HL-60/S4 treated with retinoic acid at 250 ng/mL for 4 days and 3 days (cell line): Measurements from ENCODE around the gene ZNF366.

Experiments used
- in situ Hi-C: fragments of 300-500 bp; cut with MboI; formaldehyde crosslinking; loops from 2 replicates; pipeline ENCODE4 v1.7.0; 2022; ENCODE audit warnings: low sequenced_read_pairs

ZNF366 gene

DNA sequence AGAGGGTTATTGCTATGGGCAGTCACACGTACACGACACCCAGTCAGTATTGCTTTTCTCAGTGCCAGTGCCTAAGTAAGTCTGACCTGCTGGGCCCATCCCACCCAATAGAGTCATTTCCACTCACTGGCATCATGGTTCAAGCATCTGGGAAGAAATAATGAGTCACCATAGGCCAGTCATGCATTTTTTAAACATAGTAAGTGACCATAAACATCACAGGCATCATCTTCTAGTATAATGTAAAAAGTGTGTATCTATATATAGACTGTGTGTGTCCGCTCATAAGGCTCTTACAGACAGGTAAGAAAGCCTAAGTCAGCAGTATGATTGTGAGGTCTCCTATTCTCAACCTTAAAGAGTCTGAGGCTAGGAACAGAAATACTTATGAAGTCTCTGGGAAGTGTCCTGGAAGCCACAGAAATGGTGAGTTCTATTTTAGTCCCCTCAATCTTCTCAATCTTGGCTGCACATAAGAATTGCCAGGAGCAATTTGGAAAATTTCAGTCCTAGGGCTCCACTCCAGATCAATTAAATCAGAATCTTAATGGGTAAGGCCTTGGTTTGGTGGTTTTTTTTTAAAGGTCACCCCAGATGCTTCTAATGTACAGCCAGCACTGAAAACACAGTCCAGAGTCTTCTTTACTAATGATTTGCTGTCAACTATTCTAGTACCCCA lies 65.2 kb downstream of the ZNF366 start:
- in situ Hi-C loops = no loop called here

DNA sequence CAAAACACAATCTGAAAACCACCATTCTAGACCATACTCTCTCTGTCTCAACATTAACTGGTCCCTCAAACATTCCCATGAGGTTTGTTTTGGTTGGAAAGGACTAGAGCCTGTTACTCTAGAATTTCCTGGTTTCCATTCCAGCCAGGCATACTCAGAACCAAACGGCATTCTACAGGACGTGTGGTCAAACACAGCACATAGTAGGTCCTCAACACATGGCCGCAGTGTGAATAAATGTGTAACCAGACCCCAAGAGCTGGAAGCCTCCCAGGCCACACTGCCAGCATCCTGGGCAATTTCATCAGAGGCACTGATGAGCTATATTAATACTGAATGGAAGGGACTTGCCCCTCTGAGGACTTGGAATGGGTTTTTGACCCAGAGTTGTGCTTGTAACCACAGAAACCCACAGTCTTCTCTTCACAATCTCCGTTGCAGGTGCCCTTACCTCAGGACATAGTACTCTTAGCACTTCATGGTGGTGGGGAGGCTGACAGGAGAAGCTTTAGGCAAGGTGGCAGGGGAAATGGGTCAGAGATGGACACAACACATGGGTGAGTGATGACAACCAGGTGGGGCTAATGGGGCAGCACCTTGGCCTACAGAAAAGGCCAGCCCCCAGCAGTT lies 66.0 kb downstream of the ZNF366 start:
- in situ Hi-C loops = no loop called here

GRCh38 chr5:72440207-72440638 lies 67.0 kb downstream of the ZNF366 start:
- in situ Hi-C loops = no loop called here

- in situ Hi-C loops = no loop called here
Measured at GRCh38 chr5:72439192-72439591, 68.0 kb downstream of the ZNF366 start.

DNA sequence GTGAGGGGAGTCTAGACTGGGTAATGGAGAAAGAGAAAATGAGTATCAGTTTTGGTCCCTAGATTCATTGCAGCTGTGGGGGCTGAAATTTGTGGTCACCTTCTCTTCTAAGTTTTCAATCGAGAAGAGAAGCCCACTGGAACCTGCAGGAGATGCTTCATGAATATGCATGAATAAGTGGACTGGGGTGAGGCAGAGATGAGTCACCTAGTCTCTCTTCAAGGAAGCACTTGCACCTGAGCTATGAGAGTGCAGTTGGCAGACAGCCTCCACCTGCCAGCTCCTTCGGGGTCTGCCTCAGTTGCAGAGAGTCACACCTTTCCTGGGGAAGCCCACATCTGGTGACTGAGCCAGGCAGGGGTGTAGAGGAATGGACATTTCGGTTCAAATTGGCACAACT lies 69.1 kb downstream of the ZNF366 start:
- in situ Hi-C loops = no loop called here

- in situ Hi-C loops = no loop called here
Measured at GRCh38 chr5:72436796-72437471, 70.3 kb downstream of the ZNF366 start.

GRCh38 chr5:72434781-72435437 lies 72.3 kb downstream of the ZNF366 start:
- in situ Hi-C loops = no loop called here

- in situ Hi-C loops = no loop called here
Measured at GRCh38 chr5:72434056-72434780, 73.0 kb downstream of the ZNF366 start.

DNA sequence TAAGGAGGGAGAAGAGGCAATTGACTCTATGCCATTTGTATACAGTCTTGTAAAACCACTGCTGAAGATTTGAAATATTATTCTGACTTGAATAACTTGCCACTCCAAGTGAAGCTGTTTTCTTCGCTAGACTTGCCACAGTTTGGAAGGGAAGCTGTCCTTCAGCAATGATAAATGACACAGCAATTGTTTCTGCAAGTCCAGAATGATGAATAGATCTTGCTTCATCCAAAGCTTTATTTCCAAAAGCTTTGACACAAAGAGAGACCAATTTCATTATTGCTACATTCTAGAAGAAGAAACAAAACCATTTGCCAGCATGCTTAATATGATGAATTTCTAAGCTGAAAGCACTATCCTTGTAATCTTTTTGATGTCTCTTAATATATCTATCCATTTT lies 73.7 kb downstream of the ZNF366 start:
- in situ Hi-C loops = no loop called here

- in situ Hi-C loops = no loop called here
Measured at GRCh38 chr5:72428669-72429068, 78.5 kb downstream of the ZNF366 start.

- in situ Hi-C loops = no loop called here
Measured at GRCh38 chr5:72427488-72428437, 79.4 kb downstream of the ZNF366 start.

DNA sequence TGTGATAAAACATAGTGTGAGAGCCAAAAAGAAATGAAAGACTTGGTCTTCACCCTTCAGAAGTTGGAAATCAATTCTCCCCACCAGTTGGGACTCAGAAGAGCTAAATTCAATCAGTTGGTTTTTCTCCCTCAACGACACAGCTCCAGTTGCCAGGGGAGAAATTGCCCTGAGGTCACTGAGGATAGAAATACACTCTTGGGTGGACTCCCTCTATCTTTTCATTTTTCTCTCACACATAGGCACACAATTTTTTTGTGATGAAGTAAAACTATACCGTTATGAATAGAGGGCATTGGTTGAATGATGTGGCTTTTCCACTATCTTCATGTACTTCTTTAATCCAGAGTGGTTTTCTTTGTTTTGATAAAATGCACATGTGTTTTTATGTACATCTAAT lies 80.2 kb downstream of the ZNF366 start:
- in situ Hi-C loops = no loop called here

DNA sequence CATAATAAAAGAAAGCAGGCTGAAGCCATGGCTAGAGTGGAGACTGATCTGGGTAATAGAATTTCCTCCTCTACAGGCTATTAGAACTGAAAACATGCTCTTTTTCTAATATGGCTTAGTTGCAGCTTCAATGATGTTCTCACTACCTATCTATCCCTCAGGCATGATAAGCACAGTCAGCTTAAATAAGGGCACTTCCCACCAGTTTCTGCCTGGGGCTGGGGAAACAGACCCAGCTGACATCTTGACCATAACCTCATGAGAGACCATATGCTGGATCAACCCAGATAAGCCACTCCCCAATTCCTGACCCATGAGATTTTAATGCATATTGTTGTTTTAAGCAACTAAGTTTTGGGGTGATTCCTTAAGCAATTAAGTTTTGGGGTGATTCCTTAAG lies 81.2 kb downstream of the ZNF366 start:
- in situ Hi-C loops = no loop called here

GRCh38 chr5:72418271-72418670 lies 88.9 kb downstream of the ZNF366 start:
- in situ Hi-C loops = no loop called here

DNA sequence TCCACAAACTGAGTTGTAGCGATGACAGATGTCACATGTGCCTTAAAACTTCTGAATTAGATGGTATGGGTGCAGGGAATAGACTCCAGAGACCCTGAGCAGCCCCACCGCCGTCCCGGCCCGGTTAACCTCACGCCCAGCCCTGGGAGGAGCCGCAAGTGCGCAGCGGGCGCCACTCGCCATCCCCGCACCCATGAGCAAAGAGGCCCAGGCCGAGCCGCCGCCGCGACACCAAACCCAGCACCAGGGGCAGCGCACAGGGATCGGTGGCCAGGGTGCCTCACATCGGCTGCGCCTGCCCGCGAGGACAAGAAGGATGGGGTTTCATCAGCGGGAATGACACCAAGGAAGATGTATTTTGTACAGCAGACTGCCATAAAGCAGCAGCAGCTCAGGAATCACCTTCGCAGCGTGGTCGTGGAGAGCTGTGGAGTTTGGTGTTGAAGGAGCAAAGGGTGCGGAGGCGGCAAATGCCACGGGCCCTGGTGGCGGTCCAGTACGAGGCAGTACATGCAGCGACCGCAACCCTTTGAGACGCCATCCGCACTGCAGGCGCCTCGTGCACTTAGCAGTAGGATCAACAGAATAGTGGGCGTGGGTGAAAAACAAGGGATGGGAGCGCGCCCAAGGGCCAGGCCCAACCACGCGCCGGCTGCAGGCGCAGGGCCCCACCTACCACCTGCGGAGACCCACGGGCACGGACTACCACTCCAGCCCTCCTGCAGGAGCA lies 89.7 kb downstream of the ZNF366 start:
- in situ Hi-C loops = no loop called here

DNA sequence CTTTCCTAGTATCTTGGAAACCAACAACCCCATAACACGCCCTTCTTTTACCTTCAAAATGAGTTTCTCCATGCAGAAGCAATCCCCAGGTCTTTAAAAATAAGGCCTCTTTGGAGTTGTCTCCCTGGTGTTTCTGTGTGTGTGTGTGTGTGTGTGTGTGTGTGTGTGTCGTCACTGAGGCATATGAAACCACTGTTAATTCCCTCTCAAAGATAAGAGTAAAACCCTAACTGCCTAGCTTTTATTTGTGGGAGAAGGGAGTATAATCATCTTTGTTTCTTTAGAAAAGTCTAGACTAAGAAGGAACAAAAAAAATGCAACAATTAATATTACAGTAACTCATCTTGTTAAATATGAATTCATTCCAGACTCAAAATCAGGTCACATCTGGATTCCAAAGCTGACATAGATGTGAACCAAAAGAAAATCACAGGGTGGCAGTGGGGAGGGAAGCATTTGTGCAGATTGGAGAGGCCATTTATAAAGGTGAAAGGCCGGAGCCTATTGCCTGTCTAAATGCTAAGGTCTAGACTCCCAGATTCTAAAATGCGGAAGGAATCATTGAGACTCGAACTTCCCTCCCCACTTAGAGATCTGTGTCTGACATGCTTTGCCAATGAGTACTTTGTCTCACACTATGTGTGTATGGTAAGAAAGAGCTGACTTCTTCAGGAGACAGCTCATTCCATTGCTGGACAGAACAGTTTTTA lies 91.4 kb downstream of the ZNF366 start:
- in situ Hi-C loops = no loop called here

DNA sequence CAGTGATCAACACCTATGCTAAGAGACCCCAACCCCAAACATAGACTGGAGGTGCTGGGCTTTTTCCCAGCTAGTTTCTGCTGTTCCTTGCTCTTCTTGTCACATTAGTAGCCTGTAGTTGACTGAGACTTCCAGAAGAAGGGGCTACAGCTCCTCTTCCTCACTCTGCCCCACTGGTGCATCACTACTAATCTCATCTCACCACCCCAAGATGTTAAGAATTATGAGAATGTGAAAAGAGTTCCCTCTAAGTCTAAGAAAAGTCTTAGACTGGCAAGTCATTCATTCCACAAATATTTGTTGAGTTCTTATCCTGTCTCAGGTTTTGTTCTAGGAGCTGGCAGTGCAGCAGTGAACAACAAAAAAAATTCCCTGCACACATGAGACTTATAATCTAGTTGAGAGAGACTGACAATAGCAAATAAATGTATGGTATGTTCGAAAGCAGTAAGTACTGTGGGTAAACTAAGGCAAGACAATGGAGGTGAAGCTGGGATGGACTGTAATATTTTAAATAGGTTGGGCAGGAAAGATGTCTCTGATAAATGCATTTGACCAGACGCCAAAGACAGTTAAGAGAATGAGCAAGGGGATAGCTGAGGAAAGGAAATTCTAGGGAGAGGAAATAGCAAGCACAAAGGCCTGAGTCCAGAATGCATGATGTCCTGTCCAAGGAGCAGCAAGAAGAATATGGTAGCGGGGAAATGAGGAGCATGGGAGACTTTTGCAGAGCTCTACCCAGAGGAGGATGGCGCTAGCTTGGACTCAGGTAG lies 94.7 kb downstream of the ZNF366 start:
- in situ Hi-C loops = no loop called here
